ENCODE results near the gene RNF138. TPM values are rescaled to one million over a fixed set of nuclear protein-coding genes. Genes with fewer than 3 reads are reported as not detected.

Gene RNF138
- polyA plus RNA-seq, 1 donor (not counting 4 experiments of a cell fraction or from before 2014, with no cell fraction given), result 18.0 TPM

- Histone ChIP-seq H4K20me1 (ENCODE audit: control insufficient read depth, extremely low read depth, insufficient read depth, low read length) (no peaks in the 10 kb centered on the region), H3K9me3 (ENCODE audit: control insufficient read depth, low read depth, low read length) (no peaks in the 10 kb centered on the region), H3K79me2 (ENCODE audit: control insufficient read depth, insufficient read depth, low read length) (no peaks in the 10 kb centered on the region), H3K27ac (ENCODE audit: control insufficient read depth, insufficient read depth, low read length) (no peak overlapping the region), H2AFZ (ENCODE audit: control insufficient read depth, low read length) (no peak overlapping the region), H3K4me1 (ENCODE audit: control insufficient read depth, extremely low read depth, insufficient read depth, low read length) (no peaks in the 10 kb centered on the region), H3K36me3 (ENCODE audit: control insufficient read depth in 2 of 2, extremely low read depth in 1 of 2, insufficient read depth in 2 of 2, low read length in 2 of 2) (peaks cover 0 to 3% of the 10 kb centered on the region in 2 experiments), H3K27me3 (ENCODE audit: control insufficient read depth, extremely low read depth, insufficient read depth, low read length) (no peaks in the 10 kb centered on the region), H3K9me1 (ENCODE audit: control insufficient read depth, extremely low read depth, insufficient read depth, low read length) (no peaks in the 10 kb centered on the region), H3K9ac (ENCODE audit: control insufficient read depth, extremely low read depth, insufficient read depth, low read length) (no peak overlapping the region), H3K4me2 (ENCODE audit: control insufficient read depth, extremely low read depth, insufficient read depth, low read depth, low read length) (no peak overlapping the region), H3K4me3 (ENCODE audit: control insufficient read depth in 2 of 3, extremely low read depth in 1 of 3, insufficient read depth in 2 of 3, low read depth in 1 of 3, low read length in 3 of 3) (no peak overlapping the region)
- dilution Hi-C loops (cut with MboI; ENCODE audit: extremely low pct_ligation_motif_present, low sequenced_read_pairs), result no loop called here
- DNase-seq (ENCODE audit: low read depth, low spot score), result no peak
- FAIRE-seq, result no peak
- TF ChIP-seq CTCF (optimal IDR thresholded peaks at IDR 0.05 in 1 of 3, IDR thresholded peaks at IDR 0.05 in 1 of 3, conservative IDR thresholded peaks at IDR 0.05 in 1 of 3; ENCODE audit: extremely low read depth in 1 of 3, insufficient read depth in 2 of 3, low read length in 3 of 3), result no peak
- TF ChIP-seq EZH2 (IDR thresholded peaks at IDR 0.05; ENCODE audit: low read length), result no peak
These were observed 44.0 kb downstream of the RNF138 start for GRCh38 chr18:32135625-32136024.

GRCh38 chr18:32138332-32138982 is 46.8 kb downstream of the RNF138 start:
- dilution Hi-C loops (cut with MboI; ENCODE audit: extremely low pct_ligation_motif_present, low sequenced_read_pairs), result no loop called here

More at GRCh38 chr18:32138332-32138982, 46.8 kb downstream of the RNF138 start:
- TF ChIP-seq CTCF (optimal IDR thresholded peaks at IDR 0.05 in 1 of 3, IDR thresholded peaks at IDR 0.05 in 1 of 3, conservative IDR thresholded peaks at IDR 0.05 in 1 of 3; ENCODE audit: extremely low read depth in 1 of 3, insufficient read depth in 2 of 3, low read length in 3 of 3), result no peak
- no peak for TF ChIP-seq EZH2 (IDR thresholded peaks at IDR 0.05; ENCODE audit: low read length)
- Histone ChIP-seq H3K4me2 (ENCODE audit: control insufficient read depth, extremely low read depth, insufficient read depth, low read depth, low read length) (no peak overlapping the region), H3K9me1 (ENCODE audit: control insufficient read depth, extremely low read depth, insufficient read depth, low read length) (no peaks in the 10 kb centered on the region), H2AFZ (ENCODE audit: control insufficient read depth, low read length) (no peak overlapping the region), H3K79me2 (ENCODE audit: control insufficient read depth, insufficient read depth, low read length) (no peaks in the 10 kb centered on the region), H3K27ac (ENCODE audit: control insufficient read depth, insufficient read depth, low read length) (no peak overlapping the region), H4K20me1 (ENCODE audit: control insufficient read depth, extremely low read depth, insufficient read depth, low read length) (no peaks in the 10 kb centered on the region), H3K9ac (ENCODE audit: control insufficient read depth, extremely low read depth, insufficient read depth, low read length) (no peak overlapping the region), H3K4me3 (ENCODE audit: control insufficient read depth in 2 of 3, extremely low read depth in 1 of 3, insufficient read depth in 2 of 3, low read depth in 1 of 3, low read length in 3 of 3) (no peak overlapping the region), H3K27me3 (ENCODE audit: control insufficient read depth, extremely low read depth, insufficient read depth, low read length) (no peaks in the 10 kb centered on the region), H3K4me1 (ENCODE audit: control insufficient read depth, extremely low read depth, insufficient read depth, low read length) (no peaks in the 10 kb centered on the region), H3K9me3 (ENCODE audit: control insufficient read depth, low read depth, low read length) (no peaks in the 10 kb centered on the region), H3K36me3 (ENCODE audit: control insufficient read depth in 2 of 2, extremely low read depth in 1 of 2, insufficient read depth in 2 of 2, low read length in 2 of 2) (no peaks in the 10 kb centered on the region)
- no peak for DNase-seq (ENCODE audit: low read depth, low spot score)
- FAIRE-seq, result no peak
